ENCODE results near the gene RCAN2.

RCAN2 gene

DNA sequence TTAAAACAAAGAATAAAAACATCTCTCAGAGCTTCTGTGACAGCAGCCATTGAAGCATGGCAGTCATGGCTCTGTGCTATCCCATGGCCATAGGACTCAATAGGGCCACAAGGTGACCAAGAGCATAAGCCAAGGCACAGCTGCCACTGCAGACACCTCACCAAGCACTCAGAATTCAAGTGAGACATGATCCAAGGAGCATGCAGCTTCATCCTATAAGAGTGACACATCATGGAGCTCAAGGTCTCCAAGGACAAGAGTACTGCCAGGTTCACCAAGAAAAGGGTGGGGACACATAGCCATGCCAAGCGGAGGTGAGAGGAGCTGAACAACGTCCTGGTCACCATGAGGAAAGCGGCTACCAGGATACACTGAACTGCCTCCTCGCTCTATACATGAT is 53.0 kb downstream of the RCAN2 start:
- no peak overlapping the region for H3K27ac ChIP-seq
- no peaks in the 10 kb centered on the region for H3K4me1 ChIP-seq (ENCODE audit: control insufficient read depth in 1 of 2, insufficient read depth in 1 of 2, low read depth in 1 of 2, low read length in 1 of 2)
- no peaks in the 10 kb centered on the region for H3K9me3 ChIP-seq
- TF ChIP-seq, protein P1, sequence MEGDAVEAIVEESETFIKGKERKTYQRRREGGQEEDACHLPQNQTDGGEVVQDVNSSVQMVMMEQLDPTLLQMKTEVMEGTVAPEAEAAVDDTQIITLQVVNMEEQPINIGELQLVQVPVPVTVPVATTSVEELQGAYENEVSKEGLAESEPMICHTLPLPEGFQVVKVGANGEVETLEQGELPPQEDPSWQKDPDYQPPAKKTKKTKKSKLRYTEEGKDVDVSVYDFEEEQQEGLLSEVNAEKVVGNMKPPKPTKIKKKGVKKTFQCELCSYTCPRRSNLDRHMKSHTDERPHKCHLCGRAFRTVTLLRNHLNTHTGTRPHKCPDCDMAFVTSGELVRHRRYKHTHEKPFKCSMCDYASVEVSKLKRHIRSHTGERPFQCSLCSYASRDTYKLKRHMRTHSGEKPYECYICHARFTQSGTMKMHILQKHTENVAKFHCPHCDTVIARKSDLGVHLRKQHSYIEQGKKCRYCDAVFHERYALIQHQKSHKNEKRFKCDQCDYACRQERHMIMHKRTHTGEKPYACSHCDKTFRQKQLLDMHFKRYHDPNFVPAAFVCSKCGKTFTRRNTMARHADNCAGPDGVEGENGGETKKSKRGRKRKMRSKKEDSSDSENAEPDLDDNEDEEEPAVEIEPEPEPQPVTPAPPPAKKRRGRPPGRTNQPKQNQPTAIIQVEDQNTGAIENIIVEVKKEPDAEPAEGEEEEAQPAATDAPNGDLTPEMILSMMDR (IDR thresholded peaks at IDR 0.05), result no peak
- no peak overlapping the region for H3K4me3 ChIP-seq (ENCODE audit: low read depth in 1 of 2, low read length in 1 of 2)
- H3K27me3 ChIP-seq, result no peaks in the 10 kb centered on the region
- H3K36me3 ChIP-seq, result no peaks in the 10 kb centered on the region

DNA sequence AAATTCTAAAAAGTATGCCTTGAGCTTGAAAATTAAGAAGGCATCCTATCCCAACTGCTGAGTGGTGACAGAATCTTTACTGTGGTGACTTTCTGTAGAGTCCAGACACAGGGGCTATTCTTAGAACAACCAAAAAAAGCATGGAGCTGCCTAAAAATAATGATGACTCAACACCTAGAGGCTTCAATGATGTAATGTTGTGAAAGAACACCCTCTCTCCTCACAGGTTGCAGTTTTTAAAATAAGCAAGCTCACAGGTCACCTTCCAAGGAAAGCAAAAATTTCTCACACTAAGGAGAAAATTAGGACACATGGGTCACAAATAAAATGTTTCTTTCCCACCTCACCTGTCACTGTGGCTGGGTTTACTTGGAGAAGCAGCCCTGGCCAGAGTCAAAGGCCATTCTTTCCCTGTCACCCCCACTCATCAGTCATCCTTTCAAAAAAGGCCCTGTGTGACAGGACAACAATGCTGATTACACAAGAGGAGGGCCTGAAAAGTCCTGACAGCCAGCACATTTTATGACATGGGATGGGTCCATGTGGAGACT is 53.5 kb downstream of the RCAN2 start:
- Histone ChIP-seq H3K4me3 (ENCODE audit: low read depth in 1 of 2, low read length in 1 of 2) (no peak overlapping the region), H3K4me1 (ENCODE audit: control insufficient read depth in 1 of 2, insufficient read depth in 1 of 2, low read depth in 1 of 2, low read length in 1 of 2) (no peaks in the 10 kb centered on the region), H3K9me3 (no peaks in the 10 kb centered on the region), H3K27me3 (no peaks in the 10 kb centered on the region), H3K27ac (no peak overlapping the region), H3K36me3 (no peaks in the 10 kb centered on the region)
- TF ChIP-seq, protein P1 (IDR thresholded peaks at IDR 0.05), result no peak

DNA sequence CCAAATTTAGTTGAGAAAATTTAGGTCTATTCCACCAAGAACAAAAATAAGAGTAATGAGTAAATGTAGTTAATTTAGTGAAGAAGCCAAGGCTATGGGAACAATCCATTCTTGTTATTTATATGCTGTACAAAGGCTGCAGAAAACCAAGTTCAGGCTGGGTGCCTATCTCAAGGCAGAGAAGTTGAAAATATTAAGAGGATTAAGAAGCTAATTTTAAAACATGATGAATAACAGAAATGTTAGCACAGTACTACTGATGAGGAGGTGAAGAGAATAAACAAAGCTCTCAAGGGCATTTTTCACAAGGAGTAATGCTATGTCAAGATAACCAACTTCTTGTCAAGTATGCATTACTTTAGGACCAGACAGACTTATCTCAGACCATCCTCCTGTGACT is 68.6 kb downstream of the RCAN2 start:
- Histone ChIP-seq H3K36me3 (no peaks in the 10 kb centered on the region), H3K4me3 (ENCODE audit: low read depth in 1 of 2, low read length in 1 of 2) (no peak overlapping the region), H3K9me3 (no peaks in the 10 kb centered on the region), H3K27me3 (no peaks in the 10 kb centered on the region), H3K4me1 (ENCODE audit: control insufficient read depth in 1 of 2, insufficient read depth in 1 of 2, low read depth in 1 of 2, low read length in 1 of 2) (peaks cover 3 to 8% of the 10 kb centered on the region in 2 experiments), H3K27ac (no peak overlapping the region)
- TF ChIP-seq, protein P1 (IDR thresholded peaks at IDR 0.05), result no peak

DNA sequence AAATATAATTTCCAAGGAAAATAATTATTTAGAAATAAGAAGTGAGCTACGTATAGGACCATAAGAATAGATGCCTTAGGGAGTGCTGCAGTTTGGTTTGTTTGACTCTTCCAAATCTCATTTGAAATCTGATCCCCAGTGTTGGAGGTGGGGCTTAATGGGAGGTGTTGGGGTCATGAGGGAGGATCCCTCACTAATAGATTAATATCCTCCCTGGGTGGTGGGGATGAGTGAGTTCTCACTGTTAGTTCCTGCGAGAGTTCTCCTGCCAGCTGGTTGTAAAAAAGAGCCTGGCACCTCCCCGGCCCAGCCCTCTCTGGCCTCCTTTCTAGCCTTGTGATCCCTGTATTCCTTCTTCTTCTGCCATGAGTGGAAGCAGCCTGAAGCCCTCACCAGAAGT is 69.3 kb downstream of the RCAN2 start:
- no peak overlapping the region for H3K4me3 ChIP-seq (ENCODE audit: low read depth in 1 of 2, low read length in 1 of 2)
- peaks cover 3 to 8% of the 10 kb centered on the region in 2 experiments for H3K4me1 ChIP-seq (ENCODE audit: control insufficient read depth in 1 of 2, insufficient read depth in 1 of 2, low read depth in 1 of 2, low read length in 1 of 2)
- no peaks in the 10 kb centered on the region for H3K27me3 ChIP-seq
- no peak overlapping the region for H3K27ac ChIP-seq
- no peaks in the 10 kb centered on the region for H3K9me3 ChIP-seq
- no peaks in the 10 kb centered on the region for H3K36me3 ChIP-seq
- TF ChIP-seq, protein P1 (IDR thresholded peaks at IDR 0.05), result no peak

DNA sequence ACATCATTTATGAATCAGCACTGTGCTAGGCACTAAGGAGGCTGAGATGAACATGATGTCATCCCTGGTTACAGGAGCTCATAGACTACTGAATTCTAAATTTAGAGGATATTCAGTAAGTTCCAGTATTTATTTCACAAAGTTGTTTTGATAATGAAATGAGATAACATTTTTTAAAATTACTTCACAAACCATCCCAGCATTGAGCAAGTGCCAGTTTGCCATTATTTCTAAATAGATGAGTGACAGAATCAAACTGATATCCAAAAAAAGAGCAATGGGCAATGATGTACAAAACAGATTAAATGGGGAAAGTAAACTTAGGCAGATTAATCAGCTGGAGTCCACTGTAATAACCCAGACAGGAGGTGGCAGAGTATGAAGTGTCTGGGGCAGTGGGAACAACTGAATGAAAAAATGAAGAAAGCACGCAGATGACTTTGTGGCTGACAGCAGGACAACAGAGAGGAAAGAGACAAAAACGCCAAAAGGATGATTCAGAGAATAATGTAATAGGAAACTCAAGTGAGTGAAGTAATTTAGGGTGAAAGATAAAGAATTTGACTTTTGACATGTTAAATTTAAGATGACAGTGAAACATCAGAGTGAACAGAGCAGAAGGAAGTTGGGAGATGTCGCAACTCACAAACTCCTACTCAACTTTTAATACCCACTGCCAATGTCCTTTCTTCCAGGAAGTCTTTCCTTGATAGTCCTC is 70.2 kb downstream of the RCAN2 start:
- TF ChIP-seq, protein P1 (IDR thresholded peaks at IDR 0.05), result no peak
- Histone ChIP-seq H3K27me3 (no peaks in the 10 kb centered on the region), H3K4me3 (ENCODE audit: low read depth in 1 of 2, low read length in 1 of 2) (no peak overlapping the region), H3K9me3 (no peaks in the 10 kb centered on the region), H3K4me1 (ENCODE audit: control insufficient read depth in 1 of 2, insufficient read depth in 1 of 2, low read depth in 1 of 2, low read length in 1 of 2) (peaks cover 3 to 8% of the 10 kb centered on the region in 2 experiments), H3K36me3 (no peaks in the 10 kb centered on the region), H3K27ac (no peak overlapping the region)
